Fibroblast of skin of scalp (primary cell): Measurements from ENCODE around the gene PCDHAC1.

Experiments used
- DNase-seq: peaks from one replicate; pipeline ENCODE4 v3.0.0-alpha.2; 2013

The PCDHAC1 gene

DNA sequence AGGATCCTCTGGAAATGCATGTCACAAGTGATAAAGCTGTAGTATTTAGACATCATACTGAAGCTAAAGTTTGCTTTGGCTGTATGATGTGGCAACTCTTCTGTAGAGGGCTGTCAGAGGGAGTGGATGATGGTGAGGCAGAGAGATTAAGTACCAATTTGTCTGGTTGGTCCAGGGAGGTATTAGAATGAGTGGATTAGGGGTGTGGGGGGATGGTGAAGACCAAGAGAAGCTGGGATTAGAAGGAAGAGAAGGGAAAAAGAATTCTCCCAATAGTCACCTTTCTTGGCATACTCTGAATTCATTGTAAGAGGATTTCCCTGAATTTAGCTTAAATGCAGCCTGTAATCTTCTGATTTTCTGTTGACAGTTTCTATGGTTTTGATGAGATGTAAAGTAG is 43.8 kb downstream of the PCDHAC1 start:
- no peak for DNase-seq

DNA sequence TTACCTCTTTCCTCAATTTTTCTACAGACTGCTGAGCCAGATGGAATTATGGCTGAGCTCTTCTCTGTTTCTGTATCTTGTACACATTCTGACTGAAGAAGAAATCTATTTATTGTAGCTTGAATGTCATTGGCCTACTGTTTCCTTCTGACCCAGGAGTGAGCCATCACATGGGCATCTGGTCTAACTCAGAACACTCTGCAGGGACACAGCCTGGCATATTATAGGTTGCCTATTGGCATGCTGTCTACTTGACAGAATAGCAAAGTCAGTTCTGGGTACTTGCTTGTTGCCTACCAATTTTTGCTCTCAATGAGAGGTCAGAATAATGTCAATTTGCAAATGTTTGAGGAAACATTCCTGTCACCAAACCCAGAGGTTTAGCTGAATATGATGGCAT is 47.5 kb downstream of the PCDHAC1 start:
- no peak for DNase-seq

DNA sequence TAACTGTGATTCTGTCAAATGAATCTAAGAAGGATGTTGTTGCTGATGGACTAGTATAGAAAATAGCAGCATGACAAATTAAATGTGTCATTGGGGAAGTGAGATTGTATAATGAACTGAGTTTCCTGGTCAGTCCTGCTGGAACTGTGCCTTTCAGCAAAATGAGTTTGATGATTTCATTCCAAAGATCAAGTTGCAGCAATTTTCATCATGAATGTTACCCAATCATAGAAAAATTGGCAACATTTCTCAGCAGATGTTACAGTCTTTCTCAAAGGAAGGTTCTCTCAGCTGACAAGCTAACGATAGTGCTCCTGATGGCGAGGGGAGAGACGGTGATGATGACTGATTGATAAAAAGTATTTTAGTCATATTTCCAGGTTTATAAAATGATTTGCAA is 50.9 kb downstream of the PCDHAC1 start:
- DNase-seq, result peak; percentile 31

DNA sequence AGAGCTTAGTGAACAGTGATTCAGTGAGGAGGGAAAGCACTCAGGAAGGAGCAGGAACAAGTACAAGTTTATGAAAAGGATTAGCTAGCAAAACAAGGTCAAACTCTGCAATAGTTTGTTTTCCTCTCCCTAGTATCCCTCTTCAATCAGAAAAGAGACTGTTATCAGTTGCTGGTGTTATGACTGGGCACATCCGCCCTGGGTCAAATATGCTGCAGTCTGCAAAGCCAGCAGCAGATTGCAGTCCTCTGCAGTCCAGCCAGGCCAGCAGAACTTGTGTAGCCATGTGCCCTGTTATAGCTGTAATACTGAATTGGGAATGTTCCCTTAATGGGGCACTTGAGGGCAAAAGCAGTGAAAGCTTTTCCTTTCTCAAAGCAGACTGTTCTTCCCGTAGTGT is 52.2 kb downstream of the PCDHAC1 start:
- DNase-seq, result no peak

DNA sequence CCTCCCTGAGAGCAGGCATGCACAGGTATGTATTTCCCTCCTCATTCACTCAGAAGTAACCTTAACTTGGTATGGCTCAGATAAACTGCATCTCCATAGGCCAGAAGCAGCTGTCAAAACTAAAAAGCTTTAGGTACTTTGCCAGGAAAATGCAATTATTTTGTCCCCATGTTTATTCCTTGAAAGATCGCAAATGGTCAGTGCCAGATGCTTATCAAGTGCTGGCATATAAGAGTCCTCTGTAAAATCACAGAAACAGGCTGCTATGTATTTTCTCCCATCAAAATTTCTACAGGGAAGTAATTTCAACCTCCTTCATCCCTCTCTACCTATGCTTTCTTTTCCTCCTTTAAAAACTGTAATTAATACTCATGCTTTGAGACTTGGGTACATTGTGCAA is 52.9 kb downstream of the PCDHAC1 start:
- DNase-seq, result no peak
